Thyroid gland (tissue), 4 donors: ENCODE measurements around the gene ZNF197.

Source experiments
- CTCF ChIP-seq, 6 experiments: fragments of 200-600 bp in 3 of 6; fragments of 450-650 bp in 3 of 6; sonication (generic) in 3 of 6; IDR thresholded peaks; one replicate each; pipeline ENCODE4 v1.5.1; 2016 to 2019; ENCODE audit warnings: antibody characterized with exemption in 6 of 6, mild to moderate bottlenecking in 2 of 6, inconsistent platforms in 1 of 6, moderate library complexity in 1 of 6
- POLR2A ChIP-seq, 2 donors: fragments of 450-650 bp; IDR thresholded peaks; one replicate each; pipeline ENCODE4 v1.6.1; 2017; ENCODE audit warnings: antibody characterized with exemption in 2 of 2, mild to moderate bottlenecking in 2 of 2, moderate library complexity in 1 of 2

GRCh38 chr3:44612678-44613077 lies 12.2 kb upstream of the ZNF197 start:
- TF ChIP-seq CTCF (IDR thresholded peaks at IDR 0.05): no peak
- no peak for TF ChIP-seq POLR2A (IDR thresholded peaks at IDR 0.05)
